GM03348 (cell line): ENCODE data around the gene JSRP1.
A peak's percentile ranks its signal among the peaks of the same experiment; 100 is the strongest.

Experiments used
- DNase-seq: peaks from one replicate; pipeline ENCODE4 v3.0.0; 2012; ENCODE audit warnings: low spot score

The JSRP1 gene

GRCh38 chr19:2216361-2217225 is 39.6 kb downstream of the JSRP1 start:
- DNase-seq = no peak

GRCh38 chr19:2215281-2215751 is 40.9 kb downstream of the JSRP1 start:
- no peak for DNase-seq

- DNase-seq = no peak
Observed at GRCh38 chr19:2214251-2214650, 42.0 kb downstream of the JSRP1 start.

GRCh38 chr19:2213799-2214198 is 42.4 kb downstream of the JSRP1 start:
- no peak for DNase-seq

- no peak for DNase-seq
Observed at GRCh38 chr19:2212861-2213711, 43.1 kb downstream of the JSRP1 start.

- DNase-seq = no peak
Observed at GRCh38 chr19:2210987-2211740, 45.1 kb downstream of the JSRP1 start.

- no peak for DNase-seq
Observed at GRCh38 chr19:2210206-2210605, 46.0 kb downstream of the JSRP1 start.

- no peak for DNase-seq
Observed at GRCh38 chr19:2209408-2209807, 46.8 kb downstream of the JSRP1 start.

GRCh38 chr19:2208975-2209374 is 47.2 kb downstream of the JSRP1 start:
- peak; percentile 27 for DNase-seq

GRCh38 chr19:2207991-2208860 is 48.0 kb downstream of the JSRP1 start:
- peak; percentile 93 for DNase-seq

GRCh38 chr19:2207008-2207407 is 49.2 kb downstream of the JSRP1 start:
- no peak for DNase-seq

GRCh38 chr19:2202366-2202765 is 53.9 kb downstream of the JSRP1 start:
- no peak for DNase-seq
